HG03196 (cell line): Measurements from ENCODE around the gene GPR35.

Experiments
- ATAC-seq: cut with Tn5 transposase; IDR thresholded peaks from one replicate; pipeline ENCODE4 v1.9.1; 2021; ENCODE audit not compliant: unreplicated experiment

The GPR35 gene

DNA sequence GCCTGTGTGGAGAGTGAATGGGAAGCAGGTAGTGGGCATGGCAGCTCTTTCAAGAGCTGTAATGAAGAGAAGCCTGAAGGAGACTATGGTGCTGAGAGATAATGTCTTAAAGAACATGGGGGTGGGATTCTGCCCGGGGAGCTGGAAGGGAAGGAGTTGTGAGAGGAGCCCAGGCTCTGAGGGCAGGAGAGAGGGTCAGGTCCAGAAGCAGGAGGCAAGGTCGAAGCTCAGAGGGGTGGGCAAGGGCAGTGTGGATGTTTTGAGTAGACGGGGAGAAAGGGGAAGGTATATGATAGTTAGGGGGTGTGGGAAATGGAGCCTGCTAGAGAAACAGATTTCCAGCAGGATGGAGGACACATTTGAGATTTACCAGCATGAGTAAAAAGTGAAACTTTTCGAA, 36.6 kb upstream of the GPR35 start:
- no peak for ATAC-seq

DNA sequence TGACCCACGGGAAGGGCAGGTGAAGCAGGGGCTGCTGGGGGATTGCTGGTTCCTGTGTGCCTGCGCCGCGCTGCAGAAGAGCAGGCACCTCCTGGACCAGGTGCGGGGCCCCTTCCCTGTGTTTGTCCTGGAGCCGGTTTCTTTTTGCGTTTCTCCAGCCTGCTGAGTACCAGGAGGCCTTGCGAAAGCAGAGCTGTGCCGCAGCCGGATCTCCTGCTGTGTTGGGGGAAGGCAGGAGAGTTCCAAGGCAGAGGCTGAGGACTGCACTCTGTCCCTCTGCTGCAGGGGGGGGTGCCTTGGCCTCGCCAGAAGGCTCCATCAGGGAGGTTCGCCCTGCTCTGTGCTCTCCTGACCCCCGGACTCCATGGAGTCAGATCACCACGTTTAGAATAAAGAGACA, 35.9 kb upstream of the GPR35 start:
- ATAC-seq = no peak

- no peak for ATAC-seq
These were observed 35.3 kb upstream of the GPR35 start for GRCh38 chr2:240589850-240590525.

GRCh38 chr2:240590681-240591111, 34.6 kb upstream of the GPR35 start:
- ATAC-seq = no peak

GRCh38 chr2:240591226-240591625, 34.1 kb upstream of the GPR35 start:
- no peak for ATAC-seq

- ATAC-seq = no peak
These were observed 33.5 kb upstream of the GPR35 start for GRCh38 chr2:240591784-240592183.

DNA sequence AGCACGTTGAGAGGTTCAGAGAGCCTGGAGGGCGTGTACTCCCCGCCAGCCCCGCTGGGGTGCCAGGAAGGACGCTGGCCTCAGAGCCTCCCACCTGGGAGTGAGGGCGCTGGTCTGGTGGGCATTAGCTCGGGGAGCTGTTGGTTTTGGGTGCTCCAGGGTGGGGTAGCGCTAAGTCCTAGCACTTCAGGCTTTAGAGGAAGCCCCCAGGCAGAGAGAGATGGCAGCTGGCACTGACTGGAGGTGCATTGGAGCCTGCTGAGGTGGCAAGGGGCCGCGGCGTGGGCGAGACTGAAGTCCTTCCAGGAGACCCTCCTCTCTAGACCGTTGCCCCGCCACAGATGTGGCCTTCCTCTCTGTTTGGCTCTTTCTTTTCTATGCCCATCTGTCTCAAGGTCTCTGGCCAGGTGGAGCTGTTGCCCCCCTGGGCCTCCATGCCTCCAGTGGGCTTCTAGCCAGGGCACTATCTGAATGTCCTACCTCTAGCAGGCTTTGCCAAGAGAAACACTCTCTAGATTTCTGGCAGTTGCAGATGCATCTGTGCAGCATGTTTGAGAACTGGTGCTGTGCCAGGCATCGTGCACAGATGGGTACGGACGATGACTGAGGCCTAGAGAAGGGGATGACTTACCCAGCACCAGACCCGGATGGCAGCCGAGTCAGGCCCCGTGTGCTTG, 32.1 kb upstream of the GPR35 start:
- no peak for ATAC-seq

DNA sequence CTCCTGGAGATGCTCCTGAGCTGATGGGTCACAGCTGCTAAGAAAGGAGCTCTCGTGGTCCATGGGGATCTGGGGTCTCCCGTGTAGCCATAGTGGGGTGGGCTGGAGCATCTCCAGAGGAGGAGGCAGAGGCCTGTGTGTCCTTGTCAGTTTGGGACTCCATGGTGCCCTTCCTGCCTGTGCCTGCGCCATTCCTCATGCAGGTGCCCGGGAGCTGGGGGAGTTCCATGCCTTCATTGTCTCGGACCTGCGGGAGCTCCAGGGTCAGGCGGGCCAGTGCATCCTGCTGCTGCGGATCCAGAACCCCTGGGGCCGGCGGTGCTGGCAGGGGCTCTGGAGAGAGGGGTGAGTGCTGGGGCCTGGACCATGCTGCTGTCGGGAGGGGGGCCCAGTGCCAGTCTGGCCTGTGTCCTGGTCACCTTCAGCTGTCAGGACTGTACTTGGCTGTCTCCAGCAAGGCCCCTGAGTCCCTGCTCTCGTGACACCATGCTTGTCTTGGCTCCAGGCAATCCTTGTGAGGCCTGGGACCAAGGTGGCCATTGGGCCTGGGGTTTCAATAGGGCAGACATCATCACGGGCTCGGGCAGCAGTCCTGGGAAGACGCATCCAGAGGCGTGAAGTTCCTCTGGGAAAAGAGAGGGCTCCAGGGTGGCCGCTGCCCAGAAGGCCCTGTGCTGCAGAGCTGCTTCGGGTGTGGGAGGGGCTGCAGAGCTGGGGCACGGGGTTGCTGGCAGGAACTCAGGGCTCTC, 31.4 kb upstream of the GPR35 start:
- no peak for ATAC-seq

DNA sequence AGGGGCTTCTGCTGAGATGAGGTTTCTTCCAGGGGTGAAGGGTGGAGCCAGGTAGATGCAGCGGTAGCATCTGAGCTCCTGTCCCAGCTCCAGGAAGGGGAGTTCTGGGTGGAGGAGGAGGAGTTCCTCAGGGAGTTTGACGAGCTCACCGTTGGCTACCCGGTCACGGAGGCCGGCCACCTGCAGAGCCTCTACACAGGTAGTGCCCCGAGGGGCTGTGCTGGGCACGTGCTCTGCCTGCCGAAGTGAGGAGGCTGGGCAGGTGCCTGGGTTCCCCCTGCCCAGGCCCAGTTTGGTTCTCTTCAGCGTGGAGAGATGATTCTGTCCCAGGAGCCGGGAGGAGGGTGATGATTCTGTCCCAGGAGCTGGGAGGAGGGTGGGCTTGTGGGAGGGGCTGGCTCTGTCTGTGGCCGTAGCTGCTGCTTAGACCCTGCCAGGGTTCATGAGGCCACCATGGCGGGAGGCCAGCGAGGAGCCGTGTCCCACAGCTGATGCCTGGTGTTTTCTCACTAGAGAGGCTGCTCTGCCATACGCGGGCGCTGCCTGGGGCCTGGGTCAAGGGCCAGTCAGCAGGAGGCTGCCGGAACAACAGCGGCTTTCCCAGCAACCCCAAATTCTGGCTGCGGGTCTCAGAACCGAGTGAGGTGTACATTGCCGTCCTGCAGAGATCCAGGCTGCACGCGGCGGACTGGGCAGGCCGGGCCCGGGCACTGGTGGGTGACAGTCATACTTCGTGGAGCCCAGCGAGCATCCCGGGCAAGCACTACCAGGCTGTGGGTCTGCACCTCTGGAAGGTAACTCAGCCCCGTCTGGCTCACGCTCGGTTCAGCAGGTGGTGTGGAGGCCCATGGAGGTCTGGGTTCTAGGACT, 30.5 kb upstream of the GPR35 start:
- no peak for ATAC-seq

DNA sequence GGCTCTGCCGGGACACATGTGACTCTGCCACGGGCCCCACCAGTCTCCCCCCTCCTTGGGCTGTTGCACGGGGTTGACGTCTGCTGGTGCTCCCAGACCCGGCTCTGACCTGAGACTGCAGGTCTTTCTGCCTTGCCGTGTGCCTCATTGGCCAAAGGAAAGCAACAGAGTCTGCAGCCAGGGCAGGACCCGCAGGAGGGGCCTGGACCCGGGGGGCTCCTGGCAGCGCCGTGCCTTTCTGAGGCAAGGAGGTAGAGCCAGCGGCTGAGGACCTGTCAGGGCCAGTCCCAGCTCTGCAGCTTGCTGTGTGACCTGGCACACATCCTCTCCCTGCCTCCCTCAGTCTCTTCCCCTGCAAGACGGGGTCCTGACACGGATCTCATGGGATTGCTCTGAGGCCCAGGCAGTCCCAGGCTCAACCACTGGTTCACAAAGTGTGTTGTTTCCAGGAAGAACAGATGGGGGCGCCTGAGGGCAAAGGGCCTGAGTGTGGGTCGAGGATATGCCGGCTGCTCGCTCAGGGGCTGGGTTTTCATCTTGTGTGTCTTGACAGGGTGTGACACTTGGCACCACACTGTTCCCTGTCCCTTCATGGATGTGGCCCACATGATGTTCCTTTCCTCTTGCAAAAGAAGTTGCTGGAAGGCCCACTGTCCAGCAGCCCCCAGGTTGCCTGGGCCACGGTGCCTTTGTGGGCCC, 29.8 kb upstream of the GPR35 start:
- no peak for ATAC-seq

DNA sequence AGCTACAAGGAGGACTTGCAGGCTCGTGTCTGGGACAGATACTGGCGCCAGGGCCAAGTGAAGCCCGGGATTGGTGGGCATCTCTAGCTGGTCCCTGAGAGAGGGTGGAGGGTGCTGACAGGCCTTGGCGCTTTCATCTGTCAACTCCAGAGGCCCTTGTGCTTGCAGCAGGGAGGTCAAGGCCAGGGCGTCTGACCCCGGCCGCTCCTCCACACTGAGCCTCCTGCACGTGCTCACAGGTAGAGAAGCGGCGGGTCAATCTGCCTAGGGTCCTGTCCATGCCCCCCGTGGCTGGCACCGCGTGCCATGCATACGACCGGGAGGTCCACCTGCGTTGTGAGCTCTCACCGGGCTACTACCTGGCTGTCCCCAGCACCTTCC, 29.2 kb upstream of the GPR35 start:
- no peak for ATAC-seq

GRCh38 chr2:240596491-240596931, 28.8 kb upstream of the GPR35 start:
- no peak for ATAC-seq

DNA sequence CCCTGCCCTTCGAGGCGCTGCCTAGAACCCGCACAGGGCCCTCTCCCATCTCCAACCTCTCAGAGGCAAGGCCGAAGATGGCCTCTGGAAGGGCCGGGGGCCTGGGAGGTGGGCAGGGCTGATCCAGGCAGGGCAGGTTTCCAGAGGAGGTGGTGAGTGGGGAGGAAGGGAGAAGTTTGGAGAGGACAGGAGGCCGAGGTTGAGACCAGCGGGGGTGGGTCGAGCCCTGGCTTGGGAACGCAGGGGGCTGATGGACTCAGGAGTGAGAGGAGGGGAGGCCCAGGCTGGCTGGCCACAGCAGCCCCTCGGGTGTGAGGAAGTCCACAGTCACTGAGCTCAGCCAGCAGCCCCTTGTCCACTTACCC, 28.2 kb upstream of the GPR35 start:
- no peak for ATAC-seq

GRCh38 chr2:240597419-240598181, 27.7 kb upstream of the GPR35 start:
- ATAC-seq = no peak

DNA sequence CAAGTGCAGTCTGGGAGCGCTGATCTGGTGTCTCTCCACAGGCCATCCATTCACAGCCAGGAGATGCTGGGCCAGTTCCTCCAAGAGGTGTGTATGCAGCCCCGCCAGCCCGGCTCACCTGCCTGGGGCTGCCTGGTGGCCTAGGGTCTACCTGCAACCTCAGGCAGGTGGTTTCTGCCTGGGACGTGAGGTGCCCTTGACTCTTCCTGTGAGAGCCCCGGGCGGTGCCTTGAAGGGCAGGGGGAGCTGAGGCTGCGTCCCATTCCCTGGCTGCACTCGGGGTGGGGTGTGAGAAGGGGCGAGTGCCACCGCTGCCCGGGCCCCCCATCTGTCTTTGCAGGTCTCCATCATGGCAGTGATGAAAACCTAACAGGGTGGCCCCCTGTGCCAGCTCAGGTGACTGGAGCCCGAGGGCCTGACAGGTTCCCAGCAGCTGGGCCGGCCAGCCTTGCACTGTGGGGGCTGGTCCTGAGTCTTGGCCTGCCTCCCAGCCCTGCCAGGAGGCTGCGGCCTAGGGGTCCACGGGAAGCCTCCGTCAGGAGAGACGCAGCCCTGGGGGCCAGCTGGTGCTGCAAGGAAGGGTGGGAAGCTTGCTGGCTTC, 26.9 kb upstream of the GPR35 start:
- ATAC-seq = no peak

- no peak for ATAC-seq
These were observed 26.1 kb upstream of the GPR35 start for GRCh38 chr2:240599141-240599583.

DNA sequence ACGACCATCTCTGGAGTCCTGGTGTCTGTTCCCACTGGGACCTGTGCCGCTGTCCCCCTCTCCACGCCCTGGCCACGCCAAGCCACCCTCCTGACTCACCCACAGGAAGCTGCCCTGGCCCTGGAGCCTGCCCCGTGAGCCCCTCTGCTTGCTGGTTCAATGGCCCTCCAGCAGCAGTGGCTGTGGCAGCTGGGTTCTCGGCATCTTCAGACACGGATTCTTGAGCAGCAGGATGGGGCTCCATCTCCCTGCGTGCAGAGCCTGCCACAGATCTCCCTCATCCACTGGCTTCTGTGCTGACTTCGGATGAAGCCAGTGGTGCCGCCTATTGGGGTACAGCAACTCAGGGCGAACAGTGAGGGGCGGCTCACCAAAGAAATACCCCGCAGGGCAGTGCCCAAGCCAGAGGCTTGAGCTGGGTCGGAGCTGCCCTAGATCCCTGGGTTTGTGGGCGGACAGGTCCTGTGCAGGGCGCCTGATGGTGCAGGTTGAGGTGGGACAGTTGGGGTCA, 24.8 kb upstream of the GPR35 start:
- no peak for ATAC-seq

GRCh38 chr2:240601061-240601830, 24.0 kb upstream of the GPR35 start:
- ATAC-seq = no peak

DNA sequence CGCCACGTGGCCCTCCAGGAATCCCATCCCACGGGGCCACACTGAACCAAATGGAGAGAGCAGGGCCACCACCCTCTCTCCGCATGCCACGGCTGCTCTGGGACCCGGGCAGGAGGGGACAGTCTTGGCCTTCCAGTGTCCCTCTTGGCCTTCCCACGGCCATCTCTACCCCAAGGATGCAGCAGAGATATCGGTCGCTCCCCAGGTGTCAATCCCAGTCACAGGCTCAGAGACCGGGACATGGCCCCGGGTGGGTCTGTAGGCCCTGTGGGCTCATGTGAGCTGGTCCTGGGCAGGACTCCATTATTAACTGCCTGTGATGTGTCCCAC, 23.5 kb upstream of the GPR35 start:
- ATAC-seq = no peak
